Kidney glomerular epithelial cell (primary cell): ENCODE data around the gene ADORA1.
A peak's percentile ranks its signal among the peaks of the same experiment; 100 is the strongest.

Experiments
- DNase-seq: peaks from one replicate; lab custom pipeline; 2025; lab: John Stamatoyannopoulos, UW

ADORA1 gene

DNA sequence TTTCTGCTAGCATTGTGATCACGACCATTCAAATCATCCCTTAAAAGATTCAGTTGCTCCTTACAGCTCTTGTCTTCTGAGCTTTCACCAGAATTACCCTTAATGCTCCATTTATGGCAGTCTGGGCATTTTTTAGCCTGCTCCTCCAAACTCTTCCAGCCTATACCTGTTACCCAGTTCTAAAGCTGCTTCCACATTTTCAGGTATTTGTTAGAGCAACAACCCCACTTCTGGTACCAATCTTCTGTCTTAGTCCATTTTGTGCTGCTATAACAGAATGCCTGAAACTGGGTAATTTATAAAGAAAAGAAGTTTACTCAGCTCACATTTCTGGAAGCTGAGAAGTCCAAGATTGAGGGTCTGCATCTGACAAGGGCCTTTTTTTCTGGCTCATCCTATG is 30.9 kb downstream of the ADORA1 start:
- no peak for DNase-seq

- DNase-seq, result no peak
Measured at GRCh38 chr1:203158960-203159665, 31.6 kb downstream of the ADORA1 start.

DNA sequence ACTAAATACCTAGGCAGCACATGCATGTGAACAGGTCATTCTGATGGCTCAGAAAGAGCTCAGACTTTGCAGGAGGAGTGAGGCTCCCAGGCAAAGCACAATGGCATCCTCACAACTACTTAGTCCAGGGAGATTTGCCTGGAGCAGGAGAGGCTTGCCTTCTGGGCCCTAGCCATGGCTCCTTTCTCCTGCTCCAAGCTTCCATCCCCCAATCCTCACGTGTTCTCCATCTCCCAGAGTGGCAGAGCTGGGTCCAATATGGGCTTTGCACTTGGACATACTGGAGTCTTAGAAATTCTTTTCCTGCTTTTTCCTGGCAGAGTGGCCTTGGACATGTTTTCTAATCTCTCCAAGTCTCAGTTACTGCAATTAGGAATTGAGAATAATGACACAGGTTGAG is 32.3 kb downstream of the ADORA1 start:
- DNase-seq, result no peak

DNA sequence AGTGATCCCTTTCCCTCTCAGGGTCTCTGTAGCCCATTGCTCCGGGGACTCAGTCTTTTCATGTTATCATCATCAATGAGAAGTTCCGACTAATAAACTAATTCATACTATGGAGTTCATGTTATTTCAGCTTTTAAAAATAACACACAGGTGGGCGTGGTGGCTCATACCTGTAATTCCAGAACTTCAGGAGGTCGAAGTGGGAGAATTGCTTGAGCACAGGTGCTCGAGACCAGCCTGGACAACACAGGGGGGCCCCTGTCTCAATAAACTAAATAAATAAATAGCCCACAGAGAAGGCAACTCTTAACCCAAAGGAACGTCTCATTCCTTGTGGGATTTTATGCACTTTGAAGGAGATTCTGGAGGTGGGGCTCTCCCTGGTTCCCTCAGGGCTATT is 33.6 kb downstream of the ADORA1 start:
- DNase-seq, result no peak

DNA sequence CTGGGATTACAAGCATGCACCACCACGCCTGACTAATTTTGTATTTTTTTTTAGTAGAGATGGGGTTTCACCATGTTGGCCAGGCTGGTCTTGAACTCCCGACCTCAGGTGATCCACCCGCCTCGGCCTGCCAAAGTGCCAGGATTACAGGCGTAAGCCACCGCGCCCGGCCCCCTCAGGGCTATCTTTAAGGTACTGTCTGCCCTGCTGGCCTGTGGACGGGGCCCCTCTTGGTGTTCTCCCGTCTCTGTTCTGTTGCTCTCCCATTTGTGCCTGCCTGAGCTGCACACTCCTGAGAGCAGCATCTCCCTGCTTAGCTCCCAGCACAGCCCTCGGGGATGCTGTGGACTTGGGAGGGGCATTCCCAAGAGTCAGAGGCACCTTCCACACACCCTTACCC is 34.2 kb downstream of the ADORA1 start:
- no peak for DNase-seq

DNA sequence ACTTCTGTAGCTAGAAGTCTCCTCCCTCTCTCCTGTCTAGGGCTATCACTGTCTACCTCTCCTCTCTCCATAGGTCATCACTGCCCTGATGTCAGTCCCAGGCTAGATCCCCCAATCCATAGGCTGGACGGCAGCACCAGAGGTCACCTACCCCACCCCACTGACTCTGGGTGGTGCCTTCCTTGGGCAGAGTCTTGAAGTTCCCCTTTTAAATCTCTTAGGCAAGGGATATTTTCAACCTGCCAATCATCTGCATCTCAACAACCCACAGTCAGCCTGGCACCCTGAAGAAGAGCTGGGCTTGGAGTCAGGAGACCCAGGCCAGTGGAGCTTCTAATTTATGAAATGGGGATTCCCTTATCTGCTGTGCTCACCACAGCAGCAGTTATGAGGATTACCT is 34.9 kb downstream of the ADORA1 start:
- DNase-seq, result no peak

DNA sequence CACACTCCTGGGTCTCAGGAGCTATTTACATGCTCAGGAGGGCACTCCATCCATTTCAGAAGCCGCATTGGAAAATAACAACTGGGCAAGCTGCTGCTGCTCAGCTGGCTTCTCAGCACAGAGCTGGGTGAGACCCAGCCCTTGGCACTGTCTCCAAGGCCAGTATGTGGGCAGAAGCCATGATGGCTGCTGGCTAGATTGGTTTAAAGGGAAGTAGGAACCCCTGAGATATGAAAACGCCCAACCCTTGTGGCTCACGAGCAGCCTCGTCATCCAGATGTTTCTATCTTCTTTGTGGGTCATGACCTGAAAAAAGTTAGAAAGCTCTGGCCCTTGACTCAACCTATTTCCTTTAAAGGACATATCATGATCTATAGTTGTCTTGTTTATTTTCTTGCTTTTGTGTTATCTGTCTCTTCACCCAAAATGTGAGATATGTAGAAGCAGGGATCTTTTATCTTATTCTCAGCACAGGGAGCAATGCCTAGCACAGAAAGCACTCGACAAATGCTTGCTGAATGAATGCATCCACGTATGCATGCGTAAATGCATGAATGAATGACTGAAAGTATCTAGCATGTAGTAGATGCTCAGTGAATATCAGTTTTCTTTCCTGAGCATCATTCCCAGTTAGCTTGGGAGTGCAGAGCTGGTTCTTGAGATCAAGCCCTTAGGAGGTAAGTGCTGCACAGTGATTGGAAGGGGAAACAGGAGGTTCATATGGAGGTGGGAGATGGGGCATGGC is 36.5 kb downstream of the ADORA1 start:
- no peak for DNase-seq

DNA sequence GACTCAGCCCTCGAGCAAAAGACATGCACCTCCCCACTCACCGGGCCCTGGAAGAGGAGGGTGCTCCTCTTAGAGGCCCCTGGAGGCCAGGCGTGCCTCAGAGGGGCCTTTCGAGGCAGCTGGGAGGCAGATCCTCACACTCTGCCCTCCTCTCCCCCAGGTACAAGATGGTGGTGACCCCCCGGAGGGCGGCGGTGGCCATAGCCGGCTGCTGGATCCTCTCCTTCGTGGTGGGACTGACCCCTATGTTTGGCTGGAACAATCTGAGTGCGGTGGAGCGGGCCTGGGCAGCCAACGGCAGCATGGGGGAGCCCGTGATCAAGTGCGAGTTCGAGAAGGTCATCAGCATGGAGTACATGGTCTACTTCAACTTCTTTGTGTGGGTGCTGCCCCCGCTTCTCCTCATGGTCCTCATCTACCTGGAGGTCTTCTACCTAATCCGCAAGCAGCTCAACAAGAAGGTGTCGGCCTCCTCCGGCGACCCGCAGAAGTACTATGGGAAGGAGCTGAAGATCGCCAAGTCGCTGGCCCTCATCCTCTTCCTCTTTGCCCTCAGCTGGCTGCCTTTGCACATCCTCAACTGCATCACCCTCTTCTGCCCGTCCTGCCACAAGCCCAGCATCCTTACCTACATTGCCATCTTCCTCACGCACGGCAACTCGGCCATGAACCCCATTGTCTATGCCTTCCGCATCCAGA is 37.7 kb downstream of the ADORA1 start:
- no peak for DNase-seq

DNA sequence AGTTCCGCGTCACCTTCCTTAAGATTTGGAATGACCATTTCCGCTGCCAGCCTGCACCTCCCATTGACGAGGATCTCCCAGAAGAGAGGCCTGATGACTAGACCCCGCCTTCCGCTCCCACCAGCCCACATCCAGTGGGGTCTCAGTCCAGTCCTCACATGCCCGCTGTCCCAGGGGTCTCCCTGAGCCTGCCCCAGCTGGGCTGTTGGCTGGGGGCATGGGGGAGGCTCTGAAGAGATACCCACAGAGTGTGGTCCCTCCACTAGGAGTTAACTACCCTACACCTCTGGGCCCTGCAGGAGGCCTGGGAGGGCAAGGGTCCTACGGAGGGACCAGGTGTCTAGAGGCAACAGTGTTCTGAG is 38.3 kb downstream of the ADORA1 start:
- no peak for DNase-seq

GRCh38 chr1:203166192-203166940 is 38.8 kb downstream of the ADORA1 start:
- no peak for DNase-seq

GRCh38 chr1:203167026-203167912 is 39.7 kb downstream of the ADORA1 start:
- no peak for DNase-seq

DNA sequence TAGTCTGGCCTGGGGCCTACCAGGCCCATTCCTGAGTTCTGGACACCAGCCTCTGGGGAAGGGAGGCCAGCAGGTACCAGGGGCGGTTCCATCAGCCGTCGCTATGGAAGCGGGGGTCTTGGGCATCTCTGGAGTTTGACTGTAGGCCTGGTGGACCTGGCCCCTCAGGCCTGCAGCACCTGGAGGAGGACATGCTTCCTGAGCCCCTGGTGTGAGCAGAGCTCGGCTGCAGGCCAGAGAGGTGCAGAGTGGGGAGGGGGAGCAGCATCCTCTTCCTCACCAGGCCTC is 40.3 kb downstream of the ADORA1 start:
- no peak for DNase-seq

GRCh38 chr1:203168256-203168786 is 40.8 kb downstream of the ADORA1 start:
- DNase-seq, result no peak

DNA sequence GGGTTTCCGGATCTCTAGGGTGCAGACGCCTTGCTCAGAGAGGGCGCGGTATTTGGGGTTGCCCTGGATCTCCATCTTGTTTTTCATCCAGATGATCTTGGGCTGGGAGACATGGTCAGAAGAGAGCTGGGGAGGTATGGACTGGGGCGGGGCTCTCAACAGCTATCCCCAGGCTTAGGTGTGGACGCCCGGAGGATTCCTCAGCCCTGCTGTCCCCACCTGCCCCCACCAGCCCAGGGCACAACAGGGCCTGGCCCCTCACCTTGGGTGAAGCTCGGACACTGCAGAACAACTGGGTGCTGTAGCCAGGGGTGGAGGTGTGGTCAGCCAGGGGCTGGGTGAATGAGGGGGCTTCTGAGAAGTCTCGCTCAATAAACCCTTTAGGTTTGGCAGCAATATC is 41.5 kb downstream of the ADORA1 start:
- no peak for DNase-seq

GRCh38 chr1:203169770-203170520 is 42.4 kb downstream of the ADORA1 start:
- no peak for DNase-seq

- no peak for DNase-seq
Measured at GRCh38 chr1:203170625-203171330, 43.3 kb downstream of the ADORA1 start.

DNA sequence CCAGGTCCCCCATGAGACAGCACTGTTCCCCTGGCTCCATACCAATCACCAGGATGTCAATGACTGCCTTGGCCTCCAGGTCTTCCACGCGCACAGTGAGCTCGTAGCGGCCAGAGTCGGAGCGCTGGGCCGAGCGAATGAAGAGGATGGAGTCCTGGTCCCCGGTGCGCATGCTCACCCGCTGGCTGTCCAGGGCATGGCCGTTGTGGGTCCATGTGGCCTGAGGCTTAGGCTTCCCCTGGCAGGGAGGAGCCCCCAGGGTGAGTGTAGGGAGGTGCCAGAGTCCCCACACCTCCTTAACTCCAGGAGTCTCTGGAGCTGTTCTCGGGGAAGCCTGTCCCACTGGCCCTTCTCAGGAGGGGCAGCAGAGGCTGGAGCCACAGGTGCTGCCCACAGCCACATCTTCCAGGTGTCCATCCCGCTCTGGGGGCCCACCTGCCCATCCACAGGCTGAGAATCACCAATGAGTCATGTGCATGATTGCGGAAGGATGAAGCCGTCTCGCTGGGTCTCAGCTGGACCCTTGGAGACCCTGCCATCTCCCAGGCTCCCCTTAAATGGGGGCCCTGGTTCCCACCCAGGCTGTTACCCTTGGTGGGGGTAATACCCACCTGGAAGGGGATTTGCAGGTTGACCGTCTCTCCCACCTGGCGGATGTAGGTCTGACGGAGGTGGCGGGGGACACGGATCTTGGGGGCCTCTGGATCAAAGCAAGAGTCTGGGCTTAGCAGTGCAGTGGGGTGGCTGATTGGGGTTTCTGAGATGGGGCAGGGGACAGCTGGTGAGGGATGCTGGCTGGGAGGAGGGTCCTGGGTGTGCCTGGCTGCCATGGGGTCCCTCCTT is 44.0 kb downstream of the ADORA1 start:
- no peak for DNase-seq

GRCh38 chr1:203172184-203173010 is 44.9 kb downstream of the ADORA1 start:
- DNase-seq, result peak; percentile 17
